Endothelial cell of umbilical vein (primary cell): ENCODE results near the gene RBPJ. TPM values are rescaled to one million over a fixed set of nuclear protein-coding genes. Genes with fewer than 3 reads are reported as not detected.

Experiments used
- BruUV-seq: library from RNA; stranded (reverse); fragments of 400-500 nt; replicated peaks from 2 replicates; lab custom pipeline; 2021; lab: Mats Ljungman, UMichigan
- CTCF ChIA-PET: fragments of 300-600, 350-600 bp; sonication (Branson Sonifier 250); formaldehyde crosslinking; loops from one replicate; lab custom pipeline; 2021; ENCODE audit warnings: antibody characterized with exemption, inconsistent platforms; lab: Charles Lee
- POLR2A ChIA-PET: fragments of 300-600, 350-600 bp; sonication (Branson Sonifier 250); formaldehyde crosslinking; loops from one replicate; lab custom pipeline; 2021; ENCODE audit warnings: antibody characterized with exemption, inconsistent platforms; lab: Charles Lee
- DNase-seq: peaks from one replicate; pipeline ENCODE4 v3.0.0-alpha.2; 2011; ENCODE audit warnings: low read depth, low spot score
- FAIRE-seq: peaks from 2 replicates; lab custom pipeline; 2011; peaks lifted over from hg19 to GRCh38; lab: Jason Lieb, UNC
- H2AFZ ChIP-seq: 2 replicates; pipeline ENCODE4 v1.6.0; 2012; ENCODE audit warnings: low read depth, low read length, control low read depth, inconsistent platforms
- H3K27ac ChIP-seq: 2 replicates; pipeline ENCODE4 v1.5.1; 2011; ENCODE audit warnings: low read depth, mild to moderate bottlenecking, control low read depth, low read length, moderate library complexity; ENCODE audit not compliant: insufficient read depth
- H3K27me3 ChIP-seq, 2 experiments: 2 replicates each; pipeline versions ENCODE4 v1.6.0 to v1.6.1; 2011; ENCODE audit warnings: low read length in 2 of 2, mixed read lengths in 1 of 2; ENCODE audit not compliant: control insufficient read depth in 2 of 2, insufficient read depth in 2 of 2
- H3K36me3 ChIP-seq, 2 experiments: 2 replicates in 1 of 2; 3 replicates in 1 of 2; pipeline ENCODE4 v1.5.1; 2011; ENCODE audit warnings: low read length in 2 of 2, mild to moderate bottlenecking in 1 of 2, moderate library complexity in 1 of 2; ENCODE audit not compliant: control insufficient read depth in 2 of 2, insufficient read depth in 2 of 2; ENCODE audit errors: extremely low read depth in 1 of 2
- H3K4me1 ChIP-seq: 3 replicates; pipeline ENCODE4 v1.5.1; 2011; ENCODE audit warnings: mild to moderate bottlenecking, low read length; ENCODE audit not compliant: control insufficient read depth, insufficient read depth; ENCODE audit errors: extremely low read depth
- H3K4me2 ChIP-seq: 2 replicates; pipeline ENCODE4 v1.6.1; 2011; ENCODE audit warnings: low read length, control low read depth, mixed read lengths; ENCODE audit not compliant: insufficient read depth
- H3K4me3 ChIP-seq, 3 experiments: fragments of 200-600 bp in 1 of 3; sonication (generic), shearing (Covaris generic) in 1 of 3; replicated peaks in 1 of 3; 2 replicates each; pipeline ENCODE4 v1.5.1; 2011 to 2016; ENCODE audit warnings: control low read depth in 3 of 3, low read length in 3 of 3, mild to moderate bottlenecking in 2 of 3, inconsistent platforms in 1 of 3, low read depth in 1 of 3, moderate library complexity in 1 of 3; ENCODE audit not compliant: insufficient read depth in 1 of 3
- H3K79me2 ChIP-seq: 2 replicates; pipeline ENCODE4 v1.6.0; 2012; ENCODE audit warnings: low read length, inconsistent platforms; ENCODE audit not compliant: control insufficient read depth, insufficient read depth
- H3K9ac ChIP-seq: replicated peaks from 2 replicates; pipeline ENCODE3; 2011; ENCODE audit warnings: low read length, control low read depth; ENCODE audit not compliant: insufficient read depth; ENCODE audit errors: extremely low read depth
- H3K9me1 ChIP-seq: replicated peaks from 3 replicates; pipeline ENCODE4 v1.6.0; 2011; ENCODE audit warnings: mild to moderate bottlenecking, low read length; ENCODE audit not compliant: control insufficient read depth, insufficient read depth; ENCODE audit errors: extremely low read depth
- H3K9me3 ChIP-seq: replicated peaks from 2 replicates; pipeline ENCODE4 v1.5.1; 2012; ENCODE audit warnings: low read length, inconsistent platforms; ENCODE audit not compliant: control insufficient read depth, insufficient read depth
- H4K20me1 ChIP-seq: replicated peaks from 2 replicates; pipeline ENCODE3; 2011; ENCODE audit warnings: mild to moderate bottlenecking, low read length; ENCODE audit not compliant: control insufficient read depth, insufficient read depth; ENCODE audit errors: extremely low read depth
- EZH2 ChIP-seq: IDR thresholded peaks from 2 replicates; pipeline ENCODE4 v1.6.1; 2012; ENCODE audit warnings: borderline replicate concordance, low read depth, mild to moderate bottlenecking, moderate library complexity, low read length, inconsistent platforms; ENCODE audit not compliant: severe bottlenecking
- FOS ChIP-seq: IDR thresholded peaks from 2 replicates; pipeline ENCODE4 v1.6.1; 2011; ENCODE audit warnings: mild to moderate bottlenecking, low read length, moderate library complexity, borderline replicate concordance; ENCODE audit not compliant: insufficient read depth
- GATA2 ChIP-seq: IDR thresholded peaks from 2 replicates; pipeline ENCODE4 v1.7.0; 2011; ENCODE audit warnings: low read depth, mild to moderate bottlenecking, moderate library complexity, mixed read lengths, low read length; ENCODE audit not compliant: insufficient read length, insufficient read depth
- JUN ChIP-seq: IDR thresholded peaks from 2 replicates; pipeline ENCODE4 v1.6.1; 2011; ENCODE audit warnings: borderline replicate concordance, low read depth; ENCODE audit not compliant: insufficient read length, insufficient read depth
- MAX ChIP-seq: IDR thresholded peaks from 2 replicates; pipeline ENCODE4 v1.6.1; 2011; ENCODE audit not compliant: insufficient read depth, insufficient read length
- MYC ChIP-seq: IDR thresholded peaks from one replicate; pipeline ENCODE4 v1.6.1; 2011; ENCODE audit warnings: mild to moderate bottlenecking, low read depth, low read length
- POLR2A ChIP-seq: IDR thresholded peaks from 2 replicates; pipeline ENCODE4 v1.6.1; 2012; ENCODE audit warnings: low read depth, mild to moderate bottlenecking, control low read depth, low read length
- POLR2AphosphoS5 ChIP-seq: IDR thresholded peaks from 2 replicates; pipeline ENCODE4 v1.6.1; 2012; ENCODE audit warnings: low read depth, mild to moderate bottlenecking, control low read depth, low read length, moderate library complexity; ENCODE audit not compliant: insufficient read depth
- dilution Hi-C: fragments of 300-500 bp; cut with MboI; formaldehyde crosslinking; loops from one replicate; pipeline ENCODE4 v1.15.0; 2019; ENCODE audit warnings: low sequenced_read_pairs; ENCODE audit not compliant: extremely low pct_ligation_motif_present
- intact Hi-C: fragments of 100-400 bp; cut with micrococcal nuclease; formaldehyde crosslinking; loops from one replicate; pipeline ENCODE4 v1.10.0; 2022
- polyA plus RNA-seq, 4 experiments: library from polyadenylated mRNA; depleted of rRNA in 3 of 4; stranded (reverse) in 3 of 4; unstranded in 1 of 4; fragments of >200 nt; gene quantifications; 2 replicates each; pipeline versions ENCODE4 v1.2.1 to v1.2.3, GENCODE V29; 2011 to 2012; ENCODE audit warnings: missing spikeins in 1 of 4
- total RNA-seq: library from RNA; stranded (reverse); gene quantifications from 2 replicates; pipeline ENCODE4 v1.2.3, GENCODE V29; 2021
- TF ChIP-seq, protein P1 (sequence below), 2 donors: IDR thresholded peaks; 1 replicate in 1 of 2; 2 replicates in 1 of 2; pipeline ENCODE4 v1.5.1; 2011; ENCODE audit warnings: low read length in 2 of 2, mild to moderate bottlenecking in 2 of 2, moderate library complexity in 2 of 2, control low read depth in 1 of 2, inconsistent platforms in 1 of 2, low read depth in 1 of 2; ENCODE audit not compliant: insufficient read depth in 1 of 2; ENCODE audit errors: extremely low read depth in 1 of 2

RBPJ gene
- total and polyA plus RNA-seq, 2 donors (not counting 3 experiments of a cell fraction or from before 2014, with no cell fraction given) = 17.0 to 42.9 TPM

- Histone ChIP-seq H3K4me2 (no peak overlapping the region), H3K79me2 (no peaks in the 10 kb centered on the region), H3K9ac (no peak overlapping the region), H4K20me1 (no peaks in the 10 kb centered on the region), H3K36me3 (no peaks in the 10 kb centered on the region), H3K4me1 (no peaks in the 10 kb centered on the region), H2AFZ (no peak overlapping the region), H3K4me3 (no peak overlapping the region), H3K27ac (no peak overlapping the region), H3K9me3 (no peaks in the 10 kb centered on the region), H3K9me1 (no peaks in the 10 kb centered on the region), H3K27me3 (peaks cover 6 to 12% of the 10 kb centered on the region in 2 experiments)
- CTCF ChIA-PET = no interaction called here
- TF ChIP-seq JUN (no peak), MYC (no peak), GATA2 (no peak), MAX (no peak), EZH2 (no peak), POLR2A (no peak), FOS (no peak), POLR2AphosphoS5 (no peak)
- TF ChIP-seq, protein P1, sequence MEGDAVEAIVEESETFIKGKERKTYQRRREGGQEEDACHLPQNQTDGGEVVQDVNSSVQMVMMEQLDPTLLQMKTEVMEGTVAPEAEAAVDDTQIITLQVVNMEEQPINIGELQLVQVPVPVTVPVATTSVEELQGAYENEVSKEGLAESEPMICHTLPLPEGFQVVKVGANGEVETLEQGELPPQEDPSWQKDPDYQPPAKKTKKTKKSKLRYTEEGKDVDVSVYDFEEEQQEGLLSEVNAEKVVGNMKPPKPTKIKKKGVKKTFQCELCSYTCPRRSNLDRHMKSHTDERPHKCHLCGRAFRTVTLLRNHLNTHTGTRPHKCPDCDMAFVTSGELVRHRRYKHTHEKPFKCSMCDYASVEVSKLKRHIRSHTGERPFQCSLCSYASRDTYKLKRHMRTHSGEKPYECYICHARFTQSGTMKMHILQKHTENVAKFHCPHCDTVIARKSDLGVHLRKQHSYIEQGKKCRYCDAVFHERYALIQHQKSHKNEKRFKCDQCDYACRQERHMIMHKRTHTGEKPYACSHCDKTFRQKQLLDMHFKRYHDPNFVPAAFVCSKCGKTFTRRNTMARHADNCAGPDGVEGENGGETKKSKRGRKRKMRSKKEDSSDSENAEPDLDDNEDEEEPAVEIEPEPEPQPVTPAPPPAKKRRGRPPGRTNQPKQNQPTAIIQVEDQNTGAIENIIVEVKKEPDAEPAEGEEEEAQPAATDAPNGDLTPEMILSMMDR (IDR thresholded peaks at IDR 0.05; ENCODE audit: extremely low read depth in 1 of 2, insufficient read depth in 1 of 2, low read depth in 1 of 2, low read length in 2 of 2) = no peak
- BruUV-seq = no TSS peak
- intact Hi-C loops = no loop called here
- no peak for DNase-seq
- dilution Hi-C loops = no loop called here
- POLR2A ChIA-PET = no interaction called here
- no peak for FAIRE-seq
Observed at GRCh38 chr4:26467724-26468123, 146.9 kb downstream of the RBPJ start.
